HG02588 (cell line): ENCODE results near the gene MACC1.
A peak's percentile ranks its signal among the peaks of the same experiment; 100 is the strongest.

Experiments
- ATAC-seq: cut with Tn5 transposase; IDR thresholded peaks from one replicate; pipeline ENCODE4 v1.9.1; 2021; ENCODE audit warnings: mild to moderate bottlenecking, moderate library complexity; ENCODE audit not compliant: unreplicated experiment

Gene MACC1, protein sequence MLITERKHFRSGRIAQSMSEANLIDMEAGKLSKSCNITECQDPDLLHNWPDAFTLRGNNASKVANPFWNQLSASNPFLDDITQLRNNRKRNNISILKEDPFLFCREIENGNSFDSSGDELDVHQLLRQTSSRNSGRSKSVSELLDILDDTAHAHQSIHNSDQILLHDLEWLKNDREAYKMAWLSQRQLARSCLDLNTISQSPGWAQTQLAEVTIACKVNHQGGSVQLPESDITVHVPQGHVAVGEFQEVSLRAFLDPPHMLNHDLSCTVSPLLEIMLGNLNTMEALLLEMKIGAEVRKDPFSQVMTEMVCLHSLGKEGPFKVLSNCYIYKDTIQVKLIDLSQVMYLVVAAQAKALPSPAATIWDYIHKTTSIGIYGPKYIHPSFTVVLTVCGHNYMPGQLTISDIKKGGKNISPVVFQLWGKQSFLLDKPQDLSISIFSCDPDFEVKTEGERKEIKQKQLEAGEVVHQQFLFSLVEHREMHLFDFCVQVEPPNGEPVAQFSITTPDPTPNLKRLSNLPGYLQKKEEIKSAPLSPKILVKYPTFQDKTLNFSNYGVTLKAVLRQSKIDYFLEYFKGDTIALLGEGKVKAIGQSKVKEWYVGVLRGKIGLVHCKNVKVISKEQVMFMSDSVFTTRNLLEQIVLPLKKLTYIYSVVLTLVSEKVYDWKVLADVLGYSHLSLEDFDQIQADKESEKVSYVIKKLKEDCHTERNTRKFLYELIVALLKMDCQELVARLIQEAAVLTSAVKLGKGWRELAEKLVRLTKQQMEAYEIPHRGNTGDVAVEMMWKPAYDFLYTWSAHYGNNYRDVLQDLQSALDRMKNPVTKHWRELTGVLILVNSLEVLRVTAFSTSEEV

GRCh38 chr7:20217193-20217948 is at the start of gene MACC1:
MACC1 (minus strand) TSS chr7:20217384; CDS start chr7:20161862, 55,522 bp downstream.
- peak; percentile 52 for ATAC-seq

- ATAC-seq, result no peak
Observed at GRCh38 chr7:20264623-20265022, 47.4 kb upstream of the MACC1 start.

GRCh38 chr7:20260223-20260622 is 43.0 kb upstream of the MACC1 start:
- no peak for ATAC-seq

DNA sequence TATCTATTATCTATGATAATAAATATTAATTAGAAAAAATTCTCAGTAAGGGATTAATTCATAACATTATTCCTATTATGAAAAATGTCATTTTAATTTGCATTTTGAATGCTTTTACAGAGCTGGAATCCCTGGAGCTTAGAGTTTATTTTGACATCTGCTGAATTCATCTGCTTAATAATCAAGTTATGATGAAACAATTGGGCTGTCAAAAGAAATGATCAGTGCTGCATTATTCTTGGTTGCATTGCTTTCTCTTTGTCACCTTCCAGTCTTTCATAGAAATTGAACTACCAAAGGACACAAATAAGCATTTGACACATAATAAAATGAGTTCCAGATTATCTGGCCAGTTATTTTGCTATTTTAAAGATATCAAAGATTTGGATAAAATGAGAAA is 40.0 kb upstream of the MACC1 start:
- no peak for ATAC-seq

GRCh38 chr7:20249920-20250319 is 32.7 kb upstream of the MACC1 start:
- ATAC-seq, result no peak

- no peak for ATAC-seq
Observed at GRCh38 chr7:20249376-20249775, 32.2 kb upstream of the MACC1 start.

DNA sequence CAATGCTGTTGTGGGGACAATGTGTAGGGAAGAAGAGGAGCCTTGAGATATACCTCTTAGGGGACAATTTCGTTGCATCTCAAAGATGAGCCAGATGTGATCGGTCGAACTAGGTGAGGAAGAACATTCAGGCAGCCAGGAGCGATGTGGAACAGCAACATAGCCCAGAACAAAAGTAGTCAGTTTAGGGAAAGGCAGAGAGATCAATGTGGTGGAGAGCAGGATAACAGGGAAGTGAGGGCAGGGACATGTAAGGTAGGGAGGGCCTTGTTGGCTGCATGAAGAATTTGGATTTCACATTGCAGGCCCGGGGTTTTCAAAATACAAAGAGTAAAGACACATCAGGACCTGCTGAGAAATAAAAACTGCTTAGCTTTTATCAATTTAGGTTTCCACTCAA is 29.1 kb upstream of the MACC1 start:
- no peak for ATAC-seq

DNA sequence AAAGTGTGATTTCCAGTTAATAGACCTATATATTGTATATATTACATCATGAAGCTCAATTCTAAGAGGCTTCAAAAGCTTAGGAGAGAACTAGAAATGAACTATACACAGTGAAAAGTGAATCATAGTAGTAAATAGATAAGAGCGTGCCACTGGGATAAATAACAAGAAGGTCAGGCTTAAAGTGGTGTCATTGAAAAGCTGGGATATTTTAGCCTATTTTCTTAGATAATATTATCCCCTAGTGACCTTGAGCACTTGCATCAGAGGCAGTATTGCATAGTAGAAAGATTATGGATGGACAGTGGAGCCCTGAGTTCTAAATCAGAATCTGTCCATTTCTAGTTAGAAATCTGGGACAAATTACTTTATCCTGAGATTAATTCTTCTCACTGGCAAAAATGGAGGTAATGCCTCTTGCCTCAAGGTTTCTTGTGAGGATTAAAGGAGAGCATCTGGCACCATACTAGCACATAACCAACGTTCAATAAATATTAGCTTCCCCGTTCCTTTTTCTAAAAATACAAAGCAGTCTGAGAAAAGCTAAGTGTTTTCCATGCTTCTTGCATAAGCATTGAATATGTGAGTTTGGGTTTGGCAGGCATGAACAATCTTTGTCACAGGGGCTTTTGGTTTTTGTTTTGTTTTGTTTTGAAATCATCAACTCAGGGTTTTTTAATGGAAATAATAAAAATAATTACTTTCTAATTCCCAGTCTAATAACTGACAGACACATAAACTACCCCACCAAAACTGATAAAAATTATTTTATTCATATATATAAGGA is 27.3 kb upstream of the MACC1 start:
- no peak for ATAC-seq

- peak; percentile 36 for ATAC-seq
Observed at GRCh38 chr7:20241911-20242261, 24.7 kb upstream of the MACC1 start.

- no peak for ATAC-seq
Observed at GRCh38 chr7:20241194-20241910, 24.2 kb upstream of the MACC1 start.

DNA sequence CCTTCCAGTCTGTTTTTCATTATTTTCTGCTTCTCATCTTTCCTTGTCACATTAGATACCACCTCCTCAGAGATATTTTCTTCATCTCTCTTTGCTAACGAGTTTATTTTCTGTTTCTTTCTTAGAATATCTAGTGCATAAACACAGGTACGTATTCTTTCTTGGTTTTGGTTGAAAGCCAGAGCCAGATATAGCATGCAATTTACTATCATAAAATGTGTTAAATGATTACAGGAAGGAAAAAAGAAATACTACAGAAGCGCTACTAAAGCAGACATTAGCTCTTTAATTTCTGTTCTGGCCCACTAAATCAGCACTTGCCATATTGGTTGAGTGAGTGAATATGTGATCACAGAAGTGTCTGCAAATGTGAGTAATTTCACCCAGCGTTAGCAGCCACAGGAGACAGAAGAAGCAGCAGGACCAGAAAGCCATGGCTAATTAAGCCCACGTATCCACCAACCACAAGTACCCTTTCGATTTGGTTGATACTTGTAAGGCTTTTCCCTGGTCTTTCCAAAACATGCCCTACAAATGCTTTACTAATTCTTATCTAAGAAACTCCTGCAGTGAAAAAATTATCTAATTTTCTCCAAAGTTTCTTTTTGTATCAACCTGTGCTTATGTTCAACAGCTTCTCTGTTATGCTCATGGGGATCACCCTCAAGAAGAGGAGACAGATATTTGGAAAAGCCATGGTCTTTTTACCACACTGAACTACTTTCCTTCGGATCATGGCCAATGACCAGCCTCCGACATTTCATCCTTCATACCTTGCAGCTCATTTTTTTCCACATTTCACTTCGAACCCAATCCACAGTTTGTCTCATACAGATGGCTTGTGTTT is 23.1 kb upstream of the MACC1 start:
- ATAC-seq, result peak; percentile 46

DNA sequence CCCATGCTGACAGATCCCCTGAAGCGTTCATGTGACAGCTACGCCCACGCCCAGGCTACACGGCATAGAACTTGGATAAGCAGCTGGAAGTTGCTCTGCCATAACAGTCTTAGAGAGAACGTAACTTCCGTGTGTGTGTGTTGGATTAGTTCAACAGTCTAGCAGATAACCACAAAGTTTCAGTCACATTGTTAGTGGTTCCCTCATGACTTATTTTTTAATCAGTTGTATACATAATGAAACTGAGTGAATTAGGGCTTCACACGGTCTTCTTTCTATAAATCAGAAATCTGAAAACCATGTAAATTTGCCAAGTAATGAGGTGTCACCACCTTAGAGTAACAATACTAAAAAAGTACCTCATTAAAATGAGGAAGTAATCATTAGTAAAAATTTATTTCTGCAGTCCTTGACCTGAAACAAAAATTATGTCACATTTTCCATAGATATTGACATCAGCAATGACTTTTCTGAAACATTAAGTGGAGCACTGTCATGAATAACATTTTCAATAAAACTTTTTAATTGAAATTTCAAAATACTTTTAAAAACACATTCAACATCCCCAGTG is 21.7 kb upstream of the MACC1 start:
- peak; percentile 84 for ATAC-seq

DNA sequence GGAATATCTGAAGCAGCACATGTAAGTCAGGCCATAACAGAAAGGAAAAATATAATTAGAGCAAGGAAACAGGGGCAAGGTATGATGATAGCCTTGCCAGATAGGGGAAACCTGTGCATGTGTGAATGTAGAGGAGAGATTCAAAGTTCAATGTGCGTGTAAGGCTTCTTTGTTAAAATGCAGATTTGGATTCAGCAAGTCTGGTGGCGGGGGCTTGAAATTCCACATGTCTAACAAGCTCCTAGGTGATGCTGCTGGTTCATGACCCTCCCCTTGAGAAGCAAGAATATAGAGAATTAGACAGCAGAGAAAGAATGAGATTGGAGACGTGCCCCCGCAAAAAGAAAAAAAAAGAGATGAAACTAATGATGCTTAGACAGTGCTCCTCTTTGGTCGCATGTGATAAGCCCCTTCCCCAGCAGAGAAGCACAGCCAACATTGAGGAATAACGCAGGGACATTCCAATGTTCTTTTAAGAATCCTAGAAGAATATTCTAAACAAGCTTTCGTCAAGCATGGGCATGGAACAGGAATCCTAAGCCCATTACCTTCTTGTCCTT is 21.1 kb upstream of the MACC1 start:
- ATAC-seq, result no peak

DNA sequence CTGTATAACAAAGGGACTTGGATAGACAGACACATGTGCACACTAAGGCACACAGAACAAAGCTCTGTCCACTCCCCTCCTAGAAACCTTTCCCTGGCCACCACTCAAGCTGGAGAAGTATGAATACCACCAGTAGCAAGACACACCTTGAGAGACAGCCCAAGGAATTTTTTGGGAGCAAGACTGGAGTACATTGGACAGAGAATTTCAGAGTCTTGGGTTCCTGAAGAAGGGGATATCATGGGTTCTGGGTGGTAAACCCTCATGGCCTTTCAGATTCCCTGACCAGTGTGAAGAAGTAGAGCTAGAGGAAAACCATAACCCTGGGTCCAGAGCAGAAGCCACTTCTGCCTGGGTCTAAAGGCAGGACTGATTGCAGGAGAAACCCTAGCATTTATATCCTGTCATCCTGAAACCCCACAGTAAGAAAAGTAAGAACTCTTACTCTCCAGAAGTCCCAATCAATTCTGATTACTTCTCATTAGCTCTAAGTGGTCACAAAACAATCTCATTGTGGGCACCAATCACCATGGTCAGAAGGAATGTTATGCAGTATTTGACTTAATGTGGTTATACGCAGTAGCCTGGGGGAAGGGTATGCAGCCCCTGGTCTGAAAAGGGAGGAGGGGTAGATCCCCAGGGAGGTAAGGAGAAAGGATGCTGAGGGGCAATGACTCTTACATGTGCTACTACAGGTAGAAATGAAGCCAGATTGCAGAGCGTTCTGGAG is 20.4 kb upstream of the MACC1 start:
- ATAC-seq, result no peak

- no peak for ATAC-seq
Observed at GRCh38 chr7:20236790-20237189, 19.6 kb upstream of the MACC1 start.

- ATAC-seq, result no peak
Observed at GRCh38 chr7:20236043-20236442, 18.9 kb upstream of the MACC1 start.

- ATAC-seq, result no peak
Observed at GRCh38 chr7:20235288-20235687, 18.1 kb upstream of the MACC1 start.

GRCh38 chr7:20233362-20233761 is 16.2 kb upstream of the MACC1 start:
- ATAC-seq, result no peak
